GM10266 (cell line): ENCODE measurements around the gene C1S.
"Not testable (repeated sequence)": the region's sequence is repeated elsewhere in the genome, so short reads cannot be mapped to it uniquely, and the experiment has no call there.

Experiments
- DNase-seq: peaks from one replicate; pipeline ENCODE4 v3.0.0; 2012; ENCODE audit errors: extremely low spot score
- TF ChIP-seq, protein P1 (sequence below): IDR thresholded peaks from 2 replicates; pipeline ENCODE4 v1.5.1; 2012; ENCODE audit warnings: mild to moderate bottlenecking, low read depth; ENCODE audit not compliant: control insufficient read depth, insufficient read depth; ENCODE audit errors: missing control alignments

Gene C1S

DNA sequence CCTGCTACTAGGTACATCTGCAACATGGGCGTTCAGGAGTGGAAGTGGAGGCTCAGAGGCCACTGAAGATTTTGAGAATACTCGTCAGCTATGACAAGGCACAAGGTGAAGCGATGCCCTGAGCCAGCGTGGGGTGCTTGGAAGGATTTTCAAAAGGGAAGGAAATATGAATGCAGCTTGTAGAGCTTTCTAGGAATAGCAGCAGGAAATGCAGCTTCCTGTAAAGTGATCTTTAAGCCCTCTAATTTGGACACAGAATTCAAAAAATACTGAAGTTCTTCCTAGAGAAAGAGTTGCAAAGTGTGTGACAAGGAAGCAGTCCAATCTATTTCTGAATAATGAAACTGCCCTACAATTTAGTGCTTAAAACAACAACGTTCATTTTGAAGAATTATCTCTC lies 13.2 kb upstream of the C1S start:
- TF ChIP-seq, protein P1, sequence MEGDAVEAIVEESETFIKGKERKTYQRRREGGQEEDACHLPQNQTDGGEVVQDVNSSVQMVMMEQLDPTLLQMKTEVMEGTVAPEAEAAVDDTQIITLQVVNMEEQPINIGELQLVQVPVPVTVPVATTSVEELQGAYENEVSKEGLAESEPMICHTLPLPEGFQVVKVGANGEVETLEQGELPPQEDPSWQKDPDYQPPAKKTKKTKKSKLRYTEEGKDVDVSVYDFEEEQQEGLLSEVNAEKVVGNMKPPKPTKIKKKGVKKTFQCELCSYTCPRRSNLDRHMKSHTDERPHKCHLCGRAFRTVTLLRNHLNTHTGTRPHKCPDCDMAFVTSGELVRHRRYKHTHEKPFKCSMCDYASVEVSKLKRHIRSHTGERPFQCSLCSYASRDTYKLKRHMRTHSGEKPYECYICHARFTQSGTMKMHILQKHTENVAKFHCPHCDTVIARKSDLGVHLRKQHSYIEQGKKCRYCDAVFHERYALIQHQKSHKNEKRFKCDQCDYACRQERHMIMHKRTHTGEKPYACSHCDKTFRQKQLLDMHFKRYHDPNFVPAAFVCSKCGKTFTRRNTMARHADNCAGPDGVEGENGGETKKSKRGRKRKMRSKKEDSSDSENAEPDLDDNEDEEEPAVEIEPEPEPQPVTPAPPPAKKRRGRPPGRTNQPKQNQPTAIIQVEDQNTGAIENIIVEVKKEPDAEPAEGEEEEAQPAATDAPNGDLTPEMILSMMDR, result no peak
- no peak for DNase-seq

DNA sequence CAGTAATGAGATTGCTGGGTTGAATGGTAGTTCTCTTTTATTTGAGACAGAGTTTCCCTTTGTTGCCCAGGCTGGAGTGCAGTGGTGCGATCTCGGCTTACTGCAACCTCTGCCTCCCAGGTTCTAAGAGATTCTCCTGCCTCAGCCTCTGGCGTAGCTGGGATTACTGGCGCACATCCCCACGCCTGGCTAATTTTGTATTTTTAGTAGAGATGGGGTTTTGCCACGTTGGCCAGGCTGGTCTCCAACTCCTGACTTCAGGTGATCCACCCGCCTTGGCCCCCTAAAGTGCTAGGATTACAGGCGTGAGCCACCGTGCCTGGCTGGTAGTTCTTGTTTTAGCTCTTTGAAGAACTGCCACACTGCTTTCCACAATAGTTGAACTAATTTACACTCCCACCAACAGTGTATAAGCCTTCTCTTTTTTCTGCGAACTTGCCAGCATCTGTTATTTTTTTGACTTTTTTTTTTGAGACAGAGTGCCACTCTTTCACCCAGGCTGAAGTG lies 11.0 kb upstream of the C1S start:
- DNase-seq, result not testable (repeated sequence)

DNA sequence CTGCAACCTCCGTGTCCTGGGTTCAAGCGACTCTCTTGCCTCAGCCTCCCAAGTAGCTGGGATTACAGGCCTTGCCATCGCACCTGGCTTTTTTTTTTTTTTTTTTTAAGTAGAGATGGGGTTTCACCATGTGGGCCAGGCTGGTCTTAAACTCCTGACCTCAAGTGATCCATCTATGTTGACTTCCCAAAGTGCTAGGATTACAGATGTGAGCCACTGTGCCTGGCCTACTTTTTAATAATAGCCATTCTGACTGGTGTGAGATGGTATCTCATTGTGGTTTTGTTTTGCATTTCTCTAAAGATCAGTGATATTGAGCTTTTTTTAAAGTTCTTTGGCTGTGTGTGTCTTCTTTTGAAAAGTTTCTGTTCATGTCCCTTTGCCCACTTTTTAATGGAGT lies 10.5 kb upstream of the C1S start:
- not testable (repeated sequence) for DNase-seq

DNA sequence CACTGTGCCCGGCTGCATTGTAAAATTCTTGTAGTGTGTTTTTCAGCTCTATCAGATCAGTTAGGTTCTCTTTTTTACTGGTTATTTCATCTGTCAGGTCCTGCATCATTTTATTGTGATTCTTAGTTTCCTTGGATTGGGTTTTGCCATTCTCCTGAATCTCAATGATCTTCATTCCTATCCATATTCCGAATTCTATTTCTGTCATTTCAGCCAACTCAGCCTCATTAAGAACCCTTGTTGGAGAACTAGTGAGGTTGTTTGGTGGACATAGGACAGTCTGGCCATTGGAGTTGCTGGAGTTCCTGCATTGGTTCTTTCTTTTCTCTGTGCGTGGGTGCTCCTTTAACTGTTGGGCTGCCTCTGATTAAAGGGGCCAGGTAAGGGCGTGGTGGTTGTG lies 5.6 kb upstream of the C1S start:
- TF ChIP-seq, protein P1, result no peak
- no peak for DNase-seq

DNA sequence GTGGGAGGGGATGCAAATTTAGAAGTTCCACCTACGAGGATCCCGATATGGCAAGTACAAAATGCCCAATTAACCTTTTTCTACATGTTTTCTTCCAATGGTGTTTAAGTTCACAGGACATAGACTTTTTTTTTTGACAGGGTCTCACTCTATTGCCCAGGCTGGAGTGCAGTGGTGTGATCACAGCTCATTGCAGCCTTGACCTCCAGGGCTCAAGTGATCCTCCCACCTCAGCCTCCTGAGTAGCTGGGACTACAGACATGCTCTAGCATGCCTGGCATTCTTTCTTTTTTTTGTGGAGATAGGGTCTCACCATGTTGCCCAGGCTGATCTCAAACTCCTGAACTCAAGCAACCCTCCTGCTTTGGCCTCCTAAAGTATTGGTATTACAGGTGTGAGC lies 4.8 kb upstream of the C1S start:
- DNase-seq, result not testable (repeated sequence)

DNA sequence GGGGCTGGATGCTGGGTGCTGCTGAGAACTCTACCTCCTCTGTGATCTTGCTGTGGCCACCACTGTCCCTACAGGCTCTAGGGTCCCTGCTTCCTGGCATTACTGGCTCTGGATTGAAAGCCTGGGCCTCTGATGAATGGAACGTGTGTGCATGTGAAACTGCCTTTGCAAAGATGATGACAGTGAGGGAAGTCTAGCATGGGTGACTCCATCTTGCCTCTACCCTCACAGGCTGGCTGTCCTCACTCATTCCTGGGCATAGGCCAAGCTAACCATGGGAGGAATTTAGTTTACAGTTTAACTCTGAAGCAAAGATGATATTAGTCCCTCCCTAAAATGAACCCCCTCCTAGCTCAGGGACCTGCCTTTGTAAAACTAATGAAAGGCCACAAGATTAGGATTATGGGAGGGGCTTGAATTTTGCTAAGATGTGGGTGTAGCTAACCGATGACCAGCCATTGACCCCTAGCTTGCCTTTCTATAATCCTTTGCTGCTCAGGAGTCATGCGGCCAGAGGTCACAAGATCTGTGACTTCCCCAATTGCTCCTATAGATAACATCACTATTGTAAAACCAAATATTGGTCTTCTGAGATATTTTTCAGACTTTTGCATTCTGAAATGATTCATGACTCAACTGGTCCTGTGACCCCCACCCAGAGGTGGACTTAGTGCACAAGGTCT lies 2.2 kb upstream of the C1S start:
- TF ChIP-seq, protein P1, result no peak
- no peak for DNase-seq

DNA sequence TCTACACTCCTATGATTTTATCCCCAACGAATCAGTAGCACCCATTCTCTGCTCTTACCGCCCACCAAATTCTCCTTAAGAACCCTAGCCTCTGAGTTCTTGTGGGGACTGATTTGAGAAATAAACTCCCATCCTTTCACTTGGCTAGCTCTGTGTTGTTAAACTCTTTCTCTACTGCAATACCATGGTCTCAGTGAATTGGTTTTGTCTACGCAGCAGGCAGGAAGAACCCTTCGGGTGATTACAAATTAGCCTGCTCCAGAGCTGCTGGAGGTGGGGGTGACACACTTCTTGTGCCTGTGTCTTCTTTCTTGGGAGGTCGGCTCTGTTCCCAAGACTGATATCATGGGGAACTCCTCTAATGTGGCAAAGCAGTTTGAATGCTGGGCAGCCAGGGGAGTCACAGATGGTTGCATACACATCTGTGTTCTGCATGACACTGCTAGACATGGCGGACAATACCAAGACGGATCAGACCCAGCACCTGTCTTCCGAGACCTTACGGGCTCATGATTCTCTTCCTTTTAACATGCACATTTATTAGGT lies 1.6 kb upstream of the C1S start:
- TF ChIP-seq, protein P1, result no peak

DNA sequence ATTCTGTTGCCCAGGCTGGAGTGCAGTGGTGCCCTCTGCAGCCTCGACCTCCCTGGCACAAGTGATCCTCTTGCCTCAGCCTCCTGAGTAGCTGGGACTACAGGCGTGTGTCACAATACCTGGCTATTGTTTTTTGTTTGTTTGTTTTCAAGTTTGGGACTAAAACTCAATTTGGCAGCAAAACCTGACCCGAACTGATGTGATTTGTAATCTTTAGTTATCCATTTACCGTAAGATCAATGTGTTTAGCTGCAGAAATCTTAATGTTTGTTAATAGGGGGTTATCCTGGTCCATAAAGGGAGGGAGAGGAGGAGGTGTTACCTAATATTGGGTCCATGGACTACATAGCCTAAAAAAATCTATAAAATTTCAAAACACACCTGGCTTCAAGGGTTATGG lies 738 bp upstream of the C1S start:
- TF ChIP-seq, protein P1, result no peak
- no peak for DNase-seq

More for the DNA sequence above, 1.6 kb upstream of the C1S start:
- no peak for DNase-seq

DNA sequence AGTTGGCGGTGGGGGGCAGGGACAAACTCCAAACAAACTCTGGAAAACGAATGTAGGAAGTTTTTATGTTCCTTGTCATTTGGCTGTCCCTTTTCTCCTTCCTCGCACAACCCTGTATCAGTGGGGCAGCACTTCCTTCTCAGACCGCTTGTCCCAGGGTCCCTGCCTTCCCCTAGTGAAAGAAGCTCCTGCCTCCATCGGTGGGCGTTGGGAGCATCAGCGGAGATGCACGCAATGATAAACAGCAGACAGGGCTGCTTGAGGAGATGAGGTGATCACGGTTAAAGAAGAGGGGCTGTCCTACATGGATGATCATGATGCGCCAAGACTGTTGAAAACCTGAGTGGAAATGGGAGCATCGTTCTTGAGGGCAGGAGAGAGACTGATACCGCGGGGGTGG lies 620 bp downstream of the C1S start:
- TF ChIP-seq, protein P1, result no peak
- DNase-seq, result no peak
